ENCODE data around the gene RAB4A.

RAB4A gene

GRCh38 chr1:229336345-229336744 lies 65.4 kb downstream of the RAB4A start:
- TF ChIP-seq TEAD4 (IDR thresholded peaks at IDR 0.05) (no peak), YY1 (IDR thresholded peaks at IDR 0.05; ENCODE audit: low read depth) (no peak)

- TF ChIP-seq USF1 (IDR thresholded peaks at IDR 0.05) (no peak), EGR1 (IDR thresholded peaks at IDR 0.05) (no peak), TEAD4 (IDR thresholded peaks at IDR 0.05) (no peak), YY1 (IDR thresholded peaks at IDR 0.05; ENCODE audit: low read depth) (no peak), CEBPB (IDR thresholded peaks at IDR 0.05) (no peak), EP300 (IDR thresholded peaks at IDR 0.05; ENCODE audit: borderline replicate concordance) (no peak), TAF1 (IDR thresholded peaks at IDR 0.05; ENCODE audit: low read depth) (no peak), NFIC (IDR thresholded peaks at IDR 0.05) (no peak), RAD21 (IDR thresholded peaks at IDR 0.05; ENCODE audit: low read depth) (no peak), CREB1 (IDR thresholded peaks at IDR 0.05; ENCODE audit: low read depth) (no peak)
- TF ChIP-seq, protein P1, sequence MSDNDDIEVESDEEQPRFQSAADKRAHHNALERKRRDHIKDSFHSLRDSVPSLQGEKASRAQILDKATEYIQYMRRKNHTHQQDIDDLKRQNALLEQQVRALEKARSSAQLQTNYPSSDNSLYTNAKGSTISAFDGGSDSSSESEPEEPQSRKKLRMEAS (IDR thresholded peaks at IDR 0.05) = no peak
These were observed 68.2 kb downstream of the RAB4A start for GRCh38 chr1:229339086-229339485.

DNA sequence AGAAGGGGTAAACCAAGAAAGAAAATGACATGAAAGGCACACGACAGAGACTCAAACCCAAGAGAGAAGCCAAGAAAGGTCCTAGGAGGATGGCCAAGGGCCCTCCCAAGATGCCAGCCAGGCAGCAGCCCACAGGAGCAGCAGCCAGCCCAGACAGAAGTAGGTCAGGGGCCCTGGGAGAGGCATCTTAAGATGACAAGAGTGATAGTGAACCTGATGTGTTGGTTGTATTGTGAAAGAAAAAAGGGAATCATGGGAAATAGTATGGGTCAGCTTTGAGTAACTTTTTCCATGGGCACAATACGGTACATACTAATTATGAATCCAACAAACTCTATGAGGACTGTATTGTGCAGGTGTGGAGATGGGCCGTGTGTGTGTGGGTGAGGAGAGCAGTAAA lies 68.6 kb downstream of the RAB4A start:
- no peak for TF ChIP-seq NFIC (IDR thresholded peaks at IDR 0.05)
- TF ChIP-seq TEAD4 (IDR thresholded peaks at IDR 0.05) = no peak
- TF ChIP-seq CREB1 (IDR thresholded peaks at IDR 0.05; ENCODE audit: low read depth) = no peak
- TF ChIP-seq USF1 (IDR thresholded peaks at IDR 0.05) = no peak
- TF ChIP-seq TCF12 (IDR thresholded peaks at IDR 0.05; ENCODE audit: low read depth) = no peak
- TF ChIP-seq, protein P2, sequence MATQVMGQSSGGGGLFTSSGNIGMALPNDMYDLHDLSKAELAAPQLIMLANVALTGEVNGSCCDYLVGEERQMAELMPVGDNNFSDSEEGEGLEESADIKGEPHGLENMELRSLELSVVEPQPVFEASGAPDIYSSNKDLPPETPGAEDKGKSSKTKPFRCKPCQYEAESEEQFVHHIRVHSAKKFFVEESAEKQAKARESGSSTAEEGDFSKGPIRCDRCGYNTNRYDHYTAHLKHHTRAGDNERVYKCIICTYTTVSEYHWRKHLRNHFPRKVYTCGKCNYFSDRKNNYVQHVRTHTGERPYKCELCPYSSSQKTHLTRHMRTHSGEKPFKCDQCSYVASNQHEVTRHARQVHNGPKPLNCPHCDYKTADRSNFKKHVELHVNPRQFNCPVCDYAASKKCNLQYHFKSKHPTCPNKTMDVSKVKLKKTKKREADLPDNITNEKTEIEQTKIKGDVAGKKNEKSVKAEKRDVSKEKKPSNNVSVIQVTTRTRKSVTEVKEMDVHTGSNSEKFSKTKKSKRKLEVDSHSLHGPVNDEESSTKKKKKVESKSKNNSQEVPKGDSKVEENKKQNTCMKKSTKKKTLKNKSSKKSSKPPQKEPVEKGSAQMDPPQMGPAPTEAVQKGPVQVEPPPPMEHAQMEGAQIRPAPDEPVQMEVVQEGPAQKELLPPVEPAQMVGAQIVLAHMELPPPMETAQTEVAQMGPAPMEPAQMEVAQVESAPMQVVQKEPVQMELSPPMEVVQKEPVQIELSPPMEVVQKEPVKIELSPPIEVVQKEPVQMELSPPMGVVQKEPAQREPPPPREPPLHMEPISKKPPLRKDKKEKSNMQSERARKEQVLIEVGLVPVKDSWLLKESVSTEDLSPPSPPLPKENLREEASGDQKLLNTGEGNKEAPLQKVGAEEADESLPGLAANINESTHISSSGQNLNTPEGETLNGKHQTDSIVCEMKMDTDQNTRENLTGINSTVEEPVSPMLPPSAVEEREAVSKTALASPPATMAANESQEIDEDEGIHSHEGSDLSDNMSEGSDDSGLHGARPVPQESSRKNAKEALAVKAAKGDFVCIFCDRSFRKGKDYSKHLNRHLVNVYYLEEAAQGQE (IDR thresholded peaks at IDR 0.05; ENCODE audit: low read depth) = no peak
- TF ChIP-seq ZBTB7A (IDR thresholded peaks at IDR 0.05; ENCODE audit: low read depth) = no peak
- TF ChIP-seq, protein P1 (IDR thresholded peaks at IDR 0.05) = no peak
- TF ChIP-seq YY1 (IDR thresholded peaks at IDR 0.05; ENCODE audit: low read depth) = no peak
- no peak for TF ChIP-seq RAD21 (IDR thresholded peaks at IDR 0.05; ENCODE audit: low read depth)
- TF ChIP-seq FOXM1 (IDR thresholded peaks at IDR 0.05; ENCODE audit: borderline replicate concordance, low read depth) = no peak

- TF ChIP-seq CEBPB (IDR thresholded peaks at IDR 0.05) (no peak), YY1 (IDR thresholded peaks at IDR 0.05; ENCODE audit: low read depth) (no peak), CREB1 (IDR thresholded peaks at IDR 0.05; ENCODE audit: low read depth) (no peak), EGR1 (IDR thresholded peaks at IDR 0.05) (no peak), EP300 (IDR thresholded peaks at IDR 0.05; ENCODE audit: borderline replicate concordance) (no peak), TAF1 (IDR thresholded peaks at IDR 0.05; ENCODE audit: low read depth) (no peak), ZBTB7A (IDR thresholded peaks at IDR 0.05; ENCODE audit: low read depth) (no peak), RAD21 (IDR thresholded peaks at IDR 0.05; ENCODE audit: low read depth) (no peak), NFIC (IDR thresholded peaks at IDR 0.05) (no peak), TEAD4 (IDR thresholded peaks at IDR 0.05) (no peak), USF1 (IDR thresholded peaks at IDR 0.05) (no peak), FOXM1 (IDR thresholded peaks at IDR 0.05; ENCODE audit: borderline replicate concordance, low read depth) (no peak), TCF12 (IDR thresholded peaks at IDR 0.05; ENCODE audit: low read depth) (no peak)
- TF ChIP-seq, protein P2 (IDR thresholded peaks at IDR 0.05; ENCODE audit: low read depth) = no peak
- TF ChIP-seq, protein P1 (IDR thresholded peaks at IDR 0.05) = no peak
These were observed 69.6 kb downstream of the RAB4A start for GRCh38 chr1:229340496-229340895.

DNA sequence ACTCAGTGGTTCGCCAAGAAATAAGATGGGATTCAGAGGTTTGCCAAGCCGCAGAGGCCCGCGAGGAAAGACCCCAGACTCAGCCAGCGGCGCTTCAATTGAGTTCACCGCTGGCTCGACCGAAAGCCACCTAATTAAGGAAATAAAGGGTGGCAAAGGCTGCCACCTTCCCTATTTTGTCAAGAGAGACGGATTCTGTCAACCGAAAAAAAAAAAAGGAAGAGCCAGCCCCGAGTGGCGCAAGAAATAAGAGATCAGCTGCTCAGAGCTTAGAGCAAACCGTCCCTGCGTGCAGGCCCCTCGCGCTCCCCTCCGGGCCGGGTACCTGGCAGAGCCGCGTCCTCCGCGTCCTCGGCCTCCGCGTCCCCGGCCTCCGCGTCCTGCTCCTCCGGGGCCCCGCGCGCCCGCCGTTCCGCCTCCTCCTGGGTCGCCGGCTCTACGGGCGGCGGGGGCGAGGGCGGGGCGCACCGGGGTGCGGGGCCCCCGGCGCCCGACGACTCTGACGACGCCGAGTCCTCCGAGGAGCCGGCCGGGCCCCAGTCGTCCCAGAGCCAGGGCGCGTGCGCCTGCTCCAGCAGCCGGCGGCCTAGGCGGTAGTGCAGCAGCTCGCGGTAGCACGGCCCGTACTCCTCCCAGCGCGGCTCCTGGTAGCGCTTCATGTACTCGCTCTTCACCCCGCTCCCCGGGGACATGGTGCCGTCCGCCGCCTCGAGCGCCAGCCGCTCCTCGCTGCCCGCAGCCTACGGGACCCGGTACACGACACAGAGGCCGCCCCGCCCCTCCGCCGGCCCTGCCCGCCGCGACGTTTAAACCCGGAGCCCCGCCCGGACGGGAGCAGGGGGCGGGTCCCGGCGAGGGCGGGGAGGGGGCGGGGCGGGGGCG lies 71.1 kb downstream of the RAB4A start:
- no peak for TF ChIP-seq EGR1 (IDR thresholded peaks at IDR 0.05)
- TF ChIP-seq NFIC (IDR thresholded peaks at IDR 0.05) = no peak
- peak; percentile 30; the same call in 1 of the 2 replicates for TF ChIP-seq YY1 (IDR thresholded peaks at IDR 0.05; ENCODE audit: low read depth)
- TF ChIP-seq TAF1 (IDR thresholded peaks at IDR 0.05; ENCODE audit: low read depth) = peak; percentile 59; the same call in 1 of the 2 replicates
- no peak for TF ChIP-seq CEBPB (IDR thresholded peaks at IDR 0.05)
